ENCODE results near the gene PARP1. TPM values are rescaled to one million over a fixed set of nuclear protein-coding genes. Genes with fewer than 3 reads are reported as not detected.

The PARP1 gene
- total RNA-seq, 4 donors from 2014 or later, result 77.4 to 147 (median 95.6) TPM

DNA sequence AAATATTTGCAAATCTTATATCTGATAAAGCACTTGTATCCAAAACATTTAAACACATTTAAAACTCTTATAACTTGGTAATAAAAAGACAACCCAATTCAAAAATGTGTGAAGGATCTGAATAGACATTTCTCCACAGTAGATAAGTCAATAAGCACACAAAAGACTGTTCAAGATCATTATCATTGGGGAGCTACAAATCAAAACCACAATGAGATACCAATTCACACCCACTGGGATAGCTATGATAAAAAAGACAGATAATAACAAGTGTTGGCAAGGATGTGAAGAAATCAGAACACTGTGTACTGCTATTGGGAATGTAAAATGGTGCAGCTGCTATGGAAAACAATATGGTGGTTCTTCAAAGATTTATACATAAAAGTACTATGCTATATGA is 93.8 kb downstream of the PARP1 start:
- Histone ChIP-seq H3K27ac (no peak overlapping the region), H3K4me3 (no peak overlapping the region), H3K9me3 (no peaks in the 10 kb centered on the region), H3K36me3 (no peaks in the 10 kb centered on the region), H3K4me1 (peaks cover 0 to 11% (median 4%) of the 10 kb centered on the region in 3 donors), H3K27me3 (no peaks in the 10 kb centered on the region)
- TF ChIP-seq, protein P1, sequence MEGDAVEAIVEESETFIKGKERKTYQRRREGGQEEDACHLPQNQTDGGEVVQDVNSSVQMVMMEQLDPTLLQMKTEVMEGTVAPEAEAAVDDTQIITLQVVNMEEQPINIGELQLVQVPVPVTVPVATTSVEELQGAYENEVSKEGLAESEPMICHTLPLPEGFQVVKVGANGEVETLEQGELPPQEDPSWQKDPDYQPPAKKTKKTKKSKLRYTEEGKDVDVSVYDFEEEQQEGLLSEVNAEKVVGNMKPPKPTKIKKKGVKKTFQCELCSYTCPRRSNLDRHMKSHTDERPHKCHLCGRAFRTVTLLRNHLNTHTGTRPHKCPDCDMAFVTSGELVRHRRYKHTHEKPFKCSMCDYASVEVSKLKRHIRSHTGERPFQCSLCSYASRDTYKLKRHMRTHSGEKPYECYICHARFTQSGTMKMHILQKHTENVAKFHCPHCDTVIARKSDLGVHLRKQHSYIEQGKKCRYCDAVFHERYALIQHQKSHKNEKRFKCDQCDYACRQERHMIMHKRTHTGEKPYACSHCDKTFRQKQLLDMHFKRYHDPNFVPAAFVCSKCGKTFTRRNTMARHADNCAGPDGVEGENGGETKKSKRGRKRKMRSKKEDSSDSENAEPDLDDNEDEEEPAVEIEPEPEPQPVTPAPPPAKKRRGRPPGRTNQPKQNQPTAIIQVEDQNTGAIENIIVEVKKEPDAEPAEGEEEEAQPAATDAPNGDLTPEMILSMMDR (IDR thresholded peaks at IDR 0.05), result no peak
- TF ChIP-seq POLR2A (IDR thresholded peaks at IDR 0.05) (no peak), EP300 (IDR thresholded peaks at IDR 0.05) (no peak), POLR2AphosphoS5 (IDR thresholded peaks at IDR 0.05) (no peak)
- ATAC-seq, result no peak

DNA sequence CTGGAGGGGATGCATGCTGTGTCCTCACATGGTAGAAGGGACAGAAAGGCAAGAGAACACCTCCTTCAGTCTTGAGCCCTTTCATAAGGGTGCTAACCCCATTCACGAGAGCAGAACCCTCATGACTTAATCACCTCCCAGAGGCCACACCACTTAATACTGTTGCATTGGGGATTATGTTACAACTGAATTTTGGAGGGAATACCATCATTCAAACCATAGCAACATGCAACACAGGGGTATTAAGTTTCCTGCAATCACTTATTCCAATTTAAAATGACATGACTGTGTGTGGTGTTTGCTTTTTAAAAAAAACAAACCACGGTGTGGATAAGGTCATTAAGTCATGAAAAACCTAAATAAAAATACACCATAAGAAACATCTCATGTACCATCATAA is 95.8 kb downstream of the PARP1 start:
- H3K9me3 ChIP-seq, result no peaks in the 10 kb centered on the region
- TF ChIP-seq POLR2A (IDR thresholded peaks at IDR 0.05) (no peak), EP300 (IDR thresholded peaks at IDR 0.05) (no peak), POLR2AphosphoS5 (IDR thresholded peaks at IDR 0.05) (no peak)
- TF ChIP-seq, protein P1 (IDR thresholded peaks at IDR 0.05), result no peak
- no peaks in the 10 kb centered on the region for H3K36me3 ChIP-seq
- H3K4me1 ChIP-seq, result peaks cover 0 to 24% (median 4%) of the 10 kb centered on the region in 3 donors
- ATAC-seq, result no peak
- no peak overlapping the region for H3K27ac ChIP-seq
- no peaks in the 10 kb centered on the region for H3K27me3 ChIP-seq
- 92 to 100% methylated on average over 1 to 2 of the region's 2 CpGs for WGBS, 2 donors (ENCODE audit: low coverage in 1 of 2)
- no peak overlapping the region for H3K4me3 ChIP-seq

DNA sequence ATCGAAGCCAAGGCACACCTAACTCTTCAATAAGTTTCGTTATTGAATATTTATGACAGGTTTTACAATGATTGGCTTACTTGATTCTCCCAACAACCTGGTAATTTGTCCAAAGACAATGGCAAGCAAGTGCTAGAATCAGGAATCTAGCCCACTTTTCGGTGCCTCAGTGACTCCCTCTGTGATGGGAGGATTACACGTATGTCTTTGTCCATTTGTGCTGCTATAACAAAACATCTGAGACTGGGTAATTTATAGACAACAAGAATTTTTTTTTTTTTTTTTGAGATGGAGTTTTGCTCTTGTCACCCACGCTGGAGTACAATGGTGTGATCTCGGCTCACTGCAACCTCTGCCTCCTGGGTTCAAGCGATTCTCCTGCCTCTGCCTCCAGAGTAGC is 96.5 kb downstream of the PARP1 start:
- peaks cover 0 to 24% (median 4%) of the 10 kb centered on the region in 3 donors for H3K4me1 ChIP-seq
- TF ChIP-seq POLR2A (IDR thresholded peaks at IDR 0.05) (no peak), POLR2AphosphoS5 (IDR thresholded peaks at IDR 0.05) (no peak), EP300 (IDR thresholded peaks at IDR 0.05) (no peak)
- TF ChIP-seq, protein P1 (IDR thresholded peaks at IDR 0.05), result no peak
- H3K36me3 ChIP-seq, result no peaks in the 10 kb centered on the region
- 92 to 97% methylated on average over 4 to 5 of the region's 7 CpGs for WGBS, 2 donors (ENCODE audit: low coverage in 1 of 2)
- no peaks in the 10 kb centered on the region for H3K27me3 ChIP-seq
- H3K9me3 ChIP-seq, result no peaks in the 10 kb centered on the region
- H3K27ac ChIP-seq, result no peak overlapping the region
- H3K4me3 ChIP-seq, result no peak overlapping the region
- no peak for ATAC-seq

Other genes starting within 250 kb of the PARP1 start
- 10 to 100 TPM; 30.0 to 48.8 (median 34.3) TPM for gene ACBD3, start 221.4 kb downstream of the PARP1 start, total RNA-seq
- not detected for gene MIXL1, start 184.4 kb downstream of the PARP1 start, total RNA-seq
- 1 to 10 TPM; 2.8 to 5.4 (median 3.4) TPM for gene LIN9, start 98.9 kb downstream of the PARP1 start, total RNA-seq
- 1 to 10 TPM; 2.8 to 9.1 (median 4.5) TPM for gene STUM, start 140.7 kb upstream of the PARP1 start, total RNA-seq